GM12878 (cell line): ENCODE results near the gene NCAM2. TPM values are rescaled to one million over a fixed set of nuclear protein-coding genes. Genes with fewer than 3 reads are reported as not detected.

Experiments
- ATAC-seq: fragments of 200-7000 bp; cut with Tn5 transposase; 3 replicates; pipeline ENCODE4 v1.9.1; 2020; ENCODE audit warnings: mild to moderate bottlenecking, moderate library complexity
- BruUV-seq: library from RNA; stranded (reverse); fragments of 400-500 nt; replicated peaks from 2 replicates; lab custom pipeline; 2021; lab: Mats Ljungman, UMichigan
- CTCF ChIA-PET: fragments of 300-600 bp; sonication (Branson Sonifier 250); formaldehyde crosslinking; extraction: SDS; loops from one replicate; lab custom pipeline; 2021; ENCODE audit warnings: inconsistent platforms; lab: Yijun Ruan, JAX
- POLR2A ChIA-PET: fragments of 350-600 bp; formaldehyde crosslinking; extraction: SDS; loops from one replicate; lab custom pipeline; 2021; ENCODE audit warnings: inconsistent platforms; lab: Charles Lee
- RAD21 ChIA-PET: fragments of 300-600 bp; sonication (Branson Sonifier 250); formaldehyde crosslinking; loops from one replicate; lab custom pipeline; 2023; ENCODE audit warnings: antibody characterized with exemption; ENCODE audit not compliant: unreplicated experiment; lab: Charles Lee
- SMC1A ChIA-PET: fragments of 300-600 bp; sonication (Branson Sonifier 250); formaldehyde crosslinking; loops from one replicate; lab custom pipeline; 2023; ENCODE audit not compliant: unreplicated experiment, uncharacterized antibody; lab: Charles Lee
- DNase-seq: peaks from one replicate; pipeline ENCODE4 v3.0.0-alpha.2; 2011; ENCODE audit warnings: low read depth, low spot score
- FAIRE-seq: peaks from 3 replicates; lab custom pipeline; 2011; peaks lifted over from hg19 to GRCh38; lab: Jason Lieb, UNC
- H2AFZ ChIP-seq: 2 replicates; pipeline ENCODE4 v1.6.0; 2011; ENCODE audit warnings: low read depth, low read length, control low read depth; ENCODE audit not compliant: control insufficient read depth
- H3K27ac ChIP-seq: 2 replicates; pipeline ENCODE4 v1.5.1; 2011; ENCODE audit warnings: control low read depth; ENCODE audit not compliant: control insufficient read depth, insufficient read depth
- H3K27me3 ChIP-seq, 2 experiments: replicated peaks in 1 of 2; 2 replicates each; pipeline versions ENCODE4 v1.6.0 to v1.6.1; 2011; ENCODE audit warnings: low read length in 1 of 2; ENCODE audit not compliant: control insufficient read depth in 2 of 2, insufficient read depth in 2 of 2
- H3K36me3 ChIP-seq, 2 experiments: 2 replicates each; pipeline ENCODE4 v1.5.1; 2011; ENCODE audit warnings: low read length in 1 of 2; ENCODE audit not compliant: control insufficient read depth in 2 of 2, insufficient read depth in 2 of 2
- H3K4me1 ChIP-seq: 2 replicates; pipeline ENCODE4 v1.6.1; 2011; ENCODE audit warnings: mild to moderate bottlenecking, low read length, moderate library complexity, mixed read lengths; ENCODE audit not compliant: control insufficient read depth, insufficient read depth
- H3K4me2 ChIP-seq: 2 replicates; pipeline ENCODE4 v1.6.0; 2011; ENCODE audit warnings: control low read depth; ENCODE audit not compliant: control insufficient read depth, insufficient read depth
- H3K4me3 ChIP-seq: fragments of 200-600 bp; sonication (generic); 2 replicates; pipeline ENCODE4 v1.5.1; 2016
- H3K79me2 ChIP-seq: 2 replicates; pipeline ENCODE4 v1.6.0; 2011; ENCODE audit warnings: low read length; ENCODE audit not compliant: control insufficient read depth, insufficient read depth
- H3K9ac ChIP-seq: 2 replicates; pipeline ENCODE4 v1.8.0; 2011; ENCODE audit warnings: low read length, control low read depth, mixed read lengths; ENCODE audit not compliant: control insufficient read depth, insufficient read depth
- H3K9me3 ChIP-seq: replicated peaks from 3 replicates; pipeline ENCODE4 v1.5.1; 2011; ENCODE audit warnings: mild to moderate bottlenecking, low read length; ENCODE audit not compliant: control insufficient read depth, insufficient read depth
- H4K20me1 ChIP-seq: 2 replicates; pipeline ENCODE4 v1.6.0; 2011; ENCODE audit not compliant: control insufficient read depth, insufficient read depth
- MEF2B ChIP-seq: fragments of 450-650 bp; IDR thresholded peaks from 2 replicates; pipeline ENCODE4 v1.6.1; 2018; ENCODE audit warnings: mild to moderate bottlenecking, moderate library complexity; ENCODE audit not compliant: partially characterized antibody, poor library complexity, severe bottlenecking
- MTA2 ChIP-seq: fragments of 450-650 bp; IDR thresholded peaks from 2 replicates; pipeline ENCODE4 v1.6.1; 2016; ENCODE audit warnings: low read depth, mild to moderate bottlenecking, moderate library complexity
- PRDM15 ChIP-seq: fragments of 450-650 bp; formaldehyde crosslinking; IDR thresholded peaks from 2 replicates; pipeline ENCODE4 v1.4.0; 2020; ENCODE audit warnings: mild to moderate bottlenecking, moderate library complexity
- RFX5 ChIP-seq: IDR thresholded peaks from 2 replicates; pipeline ENCODE4 v1.6.1; 2011; ENCODE audit warnings: low read depth, low read length, improper control_type of control experiment
- WGBS: methylation state at CpG from one replicate; pipeline ENCODE4 v1.1.6; 2016; ENCODE audit warnings: low lambda C conversion rate; ENCODE audit not compliant: insufficient replicate concordance, insufficient coverage; ENCODE audit errors: missing lambda C conversion rate; 5-methylcytosine and 5-hydroxymethylcytosine counted together
- in situ Hi-C: fragments of 300-500 bp; cut with MboI; formaldehyde crosslinking; loops from 9 replicates; pipeline ENCODE4 v1.14.3; 2018; ENCODE audit warnings: mixed read lengths
- intact Hi-C: fragments of 100-400 bp; cut with micrococcal nuclease; formaldehyde crosslinking; loops from one replicate; pipeline ENCODE4 v1.14.2; 2022; ENCODE audit not compliant: unreplicated experiment
- polyA plus RNA-seq, 11 experiments: library from polyadenylated mRNA; depleted of rRNA in 4 of 11; unstranded in 6 of 11; stranded (reverse) in 5 of 11; fragments of >200 nt; fragmentation: Nextera tagmentation in 4 of 11; fragmentation: Illumina TruSeq in 1 of 11; extraction: Ambion mirVana in 4 of 11; extraction: Trizol in 1 of 11; gene quantifications; 1 replicate in 1 of 11; 2 replicates in 10 of 11; pipeline versions ENCODE4 v1.2.1 to v1.2.3, GENCODE V29; 2011 to 2016; ENCODE audit warnings: inconsistent platforms in 2 of 11, missing spikeins in 2 of 11, low read depth in 1 of 11
- total RNA-seq, 4 experiments: library from RNA; depleted of rRNA in 3 of 4; stranded (reverse); fragments of >200 nt in 3 of 4; fragmentation: Illumina TruSeq in 1 of 4; extraction: Trizol in 1 of 4; gene quantifications; 2 replicates each; pipeline versions ENCODE4 v1.2.1 to v1.2.3, GENCODE V29; 2013 to 2021

NCAM2 gene
- total and polyA plus RNA-seq, 10 of the 15 experiments (the other 5 are each of a cell fraction or from before 2014, with no cell fraction given): 0.23 to 0.27 TPM; not detected in 8

- TF ChIP-seq PRDM15 (CRISPR knock-in tag): no peak
- TF ChIP-seq MTA2: no peak
- TF ChIP-seq RFX5: no peak
- TF ChIP-seq, all 136 proteins: peak for 0
Measured at GRCh38 chr21:21084179-21084578, 86.0 kb downstream of the NCAM2 start (continued).

- ATAC-seq (no peak), DNase-seq (no peak), FAIRE-seq (no peak)
- no peak overlapping the region for H3K9ac ChIP-seq
- H3K27me3 ChIP-seq: no peaks in the 10 kb centered on the region
- H3K4me3 ChIP-seq: no peak overlapping the region
- intact Hi-C loops: no loop called here
- SMC1A ChIA-PET: no interaction called here
- H3K79me2 ChIP-seq: no peaks in the 10 kb centered on the region
- no TSS peak for BruUV-seq
- in situ Hi-C loops: no loop called here
- no peak overlapping the region for H2AFZ ChIP-seq
- POLR2A ChIA-PET: interaction anchor here (0.6 kb wide), 1 partner anchor 41 kb away, joined by 3 read pairs; no protein-coding TSS in a partner anchor
- no peaks in the 10 kb centered on the region for H3K36me3 ChIP-seq
- H4K20me1 ChIP-seq: no peaks in the 10 kb centered on the region
- no peak for TF ChIP-seq MEF2B
- TF ChIP-seq, all 136 proteins: peak for 0
- no peaks in the 10 kb centered on the region for H3K9me3 ChIP-seq
- ChIA-PET RAD21 (no interaction called here), CTCF (no interaction called here)
- WGBS: 14% methylated on average over 3 of the region's 3 CpGs
- H3K4me1 ChIP-seq: no peaks in the 10 kb centered on the region
- no peak overlapping the region for H3K4me2 ChIP-seq
- H3K27ac ChIP-seq: no peak overlapping the region
Measured at GRCh38 chr21:21085206-21085605, 87.0 kb downstream of the NCAM2 start.
